AG09319 (cell line): ENCODE measurements around the gene OR56B4.
"Not testable (repeated sequence)": the region's sequence is repeated elsewhere in the genome, so short reads cannot be mapped to it uniquely, and the experiment has no call there.

Experiments
- DNase-seq: peaks from one replicate; pipeline ENCODE4 v3.0.0-alpha.2; 2010; ENCODE audit warnings: low read depth; ENCODE audit errors: extremely low read depth
- TF ChIP-seq, protein P1 (sequence below): IDR thresholded peaks from 2 replicates; pipeline ENCODE4 v1.5.1; 2011; ENCODE audit warnings: low read depth, mild to moderate bottlenecking, inconsistent platforms, low read length, moderate library complexity

Gene OR56B4

GRCh38 chr11:6107384-6107783 lies at the start of gene OR56B4:
Gene OR56B4, plus strand, starts transcription at chr11:6107684. Its CDS starts 95 bp downstream, at chr11:6107779.
- not testable (repeated sequence) for DNase-seq

- DNase-seq, result no peak
- TF ChIP-seq, protein P1, sequence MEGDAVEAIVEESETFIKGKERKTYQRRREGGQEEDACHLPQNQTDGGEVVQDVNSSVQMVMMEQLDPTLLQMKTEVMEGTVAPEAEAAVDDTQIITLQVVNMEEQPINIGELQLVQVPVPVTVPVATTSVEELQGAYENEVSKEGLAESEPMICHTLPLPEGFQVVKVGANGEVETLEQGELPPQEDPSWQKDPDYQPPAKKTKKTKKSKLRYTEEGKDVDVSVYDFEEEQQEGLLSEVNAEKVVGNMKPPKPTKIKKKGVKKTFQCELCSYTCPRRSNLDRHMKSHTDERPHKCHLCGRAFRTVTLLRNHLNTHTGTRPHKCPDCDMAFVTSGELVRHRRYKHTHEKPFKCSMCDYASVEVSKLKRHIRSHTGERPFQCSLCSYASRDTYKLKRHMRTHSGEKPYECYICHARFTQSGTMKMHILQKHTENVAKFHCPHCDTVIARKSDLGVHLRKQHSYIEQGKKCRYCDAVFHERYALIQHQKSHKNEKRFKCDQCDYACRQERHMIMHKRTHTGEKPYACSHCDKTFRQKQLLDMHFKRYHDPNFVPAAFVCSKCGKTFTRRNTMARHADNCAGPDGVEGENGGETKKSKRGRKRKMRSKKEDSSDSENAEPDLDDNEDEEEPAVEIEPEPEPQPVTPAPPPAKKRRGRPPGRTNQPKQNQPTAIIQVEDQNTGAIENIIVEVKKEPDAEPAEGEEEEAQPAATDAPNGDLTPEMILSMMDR, result no peak
Observed at GRCh38 chr11:6061475-6061874, 46.0 kb upstream of the OR56B4 start.

- DNase-seq, result no peak
- TF ChIP-seq, protein P1, result no peak
Observed at GRCh38 chr11:6062691-6063358, 44.7 kb upstream of the OR56B4 start.

- no peak for DNase-seq
- TF ChIP-seq, protein P1, result no peak
Observed at GRCh38 chr11:6067502-6067901, 40.0 kb upstream of the OR56B4 start.

- DNase-seq, result not testable (repeated sequence)
Observed at GRCh38 chr11:6076443-6076842, 31.0 kb upstream of the OR56B4 start.

GRCh38 chr11:6077723-6078122 lies 29.8 kb upstream of the OR56B4 start:
- DNase-seq, result no peak

GRCh38 chr11:6079463-6079862 lies 28.0 kb upstream of the OR56B4 start:
- no peak for DNase-seq
- TF ChIP-seq, protein P1, result no peak

More at GRCh38 chr11:6077723-6078122, 29.8 kb upstream of the OR56B4 start:
- TF ChIP-seq, protein P1, result no peak

- TF ChIP-seq, protein P1, result no peak
- DNase-seq, result no peak
Observed at GRCh38 chr11:6083129-6083528, 24.4 kb upstream of the OR56B4 start.
